Mesenchymal stem cell (in vitro differentiated cells and primary cell): ENCODE results near the gene RPL21. TPM values are rescaled to one million over a fixed set of nuclear protein-coding genes. Genes with fewer than 3 reads are reported as not detected.

Experiments used
- DNase-seq: peaks from one replicate; pipeline ENCODE4 v3.0.0-alpha.2; 2013
- H2AFZ ChIP-seq: one replicate; pipeline ENCODE4 v1.6.1; 2013; ENCODE audit warnings: low read depth, mild to moderate bottlenecking, control low read depth, inconsistent platforms, low read length, moderate library complexity
- H2AK5ac ChIP-seq: 2 replicates; pipeline ENCODE4 v1.6.1; 2013; ENCODE audit warnings: low read length, moderate library complexity, mild to moderate bottlenecking, inconsistent platforms; ENCODE audit not compliant: severe bottlenecking
- H2BK120ac ChIP-seq: one replicate; pipeline ENCODE4 v1.6.1; 2013; ENCODE audit warnings: low read depth, mild to moderate bottlenecking, inconsistent platforms, low read length, moderate library complexity
- H2BK12ac ChIP-seq, 2 experiments: one replicate each; pipeline ENCODE4 v1.6.1; 2013; ENCODE audit warnings: inconsistent platforms in 2 of 2, low read length in 2 of 2, mild to moderate bottlenecking in 2 of 2, moderate library complexity in 2 of 2, control low read depth in 1 of 2
- H2BK15ac ChIP-seq: one replicate; pipeline ENCODE4 v1.6.1; 2013; ENCODE audit warnings: mild to moderate bottlenecking, low read depth, inconsistent platforms; ENCODE audit not compliant: poor library complexity, severe bottlenecking
- H2BK5ac ChIP-seq: 2 replicates; pipeline ENCODE4 v1.6.1; 2013; ENCODE audit warnings: low read depth, mild to moderate bottlenecking, low read length, control low read depth, inconsistent platforms; ENCODE audit not compliant: poor library complexity, severe bottlenecking
- H3K14ac ChIP-seq, 2 experiments: one replicate each; pipeline ENCODE4 v1.6.1; 2013; ENCODE audit warnings: inconsistent platforms in 2 of 2, low read length in 2 of 2, control low read depth in 1 of 2, mild to moderate bottlenecking in 1 of 2, moderate library complexity in 1 of 2
- H3K18ac ChIP-seq, 2 experiments: one replicate each; pipeline ENCODE4 v1.6.1; 2013; ENCODE audit warnings: inconsistent platforms in 2 of 2, low read length in 2 of 2, control low read depth in 1 of 2, low read depth in 1 of 2, mild to moderate bottlenecking in 1 of 2
- H3K23ac ChIP-seq, 2 experiments: one replicate each; pipeline ENCODE4 v1.6.1; 2013; ENCODE audit warnings: inconsistent platforms in 2 of 2, low read length in 2 of 2, mild to moderate bottlenecking in 2 of 2, moderate library complexity in 2 of 2, control low read depth in 1 of 2
- H3K27ac ChIP-seq: 2 replicates; pipeline ENCODE4 v1.5.1; 2013; ENCODE audit warnings: mild to moderate bottlenecking, moderate library complexity, low read length, control low read depth, inconsistent platforms; ENCODE audit not compliant: poor library complexity, severe bottlenecking
- H3K27me3 ChIP-seq, 2 experiments: 2 replicates each; pipeline versions ENCODE4 v1.6.1 to v1.7.0; 2013; ENCODE audit warnings: low read length in 2 of 2, mild to moderate bottlenecking in 2 of 2, moderate library complexity in 2 of 2, control low read depth in 1 of 2, inconsistent platforms in 1 of 2; ENCODE audit not compliant: control insufficient read depth in 1 of 2, insufficient read depth in 1 of 2
- H3K36me3 ChIP-seq, 2 experiments: 2 replicates each; pipeline versions ENCODE4 v1.6.1 to v1.7.0; 2013; ENCODE audit warnings: low read length in 2 of 2, control low read depth in 1 of 2, inconsistent platforms in 1 of 2, low read depth in 1 of 2, mild to moderate bottlenecking in 1 of 2; ENCODE audit not compliant: insufficient read depth in 2 of 2, control insufficient read depth in 1 of 2
- H3K4ac ChIP-seq, 2 experiments: one replicate each; pipeline ENCODE4 v1.6.1; 2013; ENCODE audit warnings: inconsistent platforms in 2 of 2, low read length in 2 of 2, mild to moderate bottlenecking in 2 of 2, moderate library complexity in 2 of 2, control low read depth in 1 of 2, low read depth in 1 of 2
- H3K4me1 ChIP-seq: 2 replicates; pipeline ENCODE4 v1.6.1; 2013; ENCODE audit warnings: low read depth, low read length, control low read depth; ENCODE audit not compliant: control insufficient read depth, insufficient read depth
- H3K4me2 ChIP-seq: 2 replicates; pipeline ENCODE4 v1.6.1; 2013; ENCODE audit warnings: low read length, mild to moderate bottlenecking, inconsistent platforms; ENCODE audit not compliant: poor library complexity, severe bottlenecking
- H3K4me3 ChIP-seq, 2 experiments: 2 replicates each; pipeline versions ENCODE4 v1.5.1 to v1.7.0; 2013; ENCODE audit warnings: low read length in 2 of 2, mild to moderate bottlenecking in 2 of 2, control low read depth in 1 of 2, low read depth in 1 of 2; ENCODE audit not compliant: insufficient read depth in 1 of 2
- H3K79me1 ChIP-seq: replicated peaks from 2 replicates; pipeline ENCODE4 v1.6.1; 2013; ENCODE audit warnings: mild to moderate bottlenecking, control low read depth, low read length, inconsistent platforms; ENCODE audit not compliant: poor library complexity, severe bottlenecking
- H3K9ac ChIP-seq: 2 replicates; pipeline ENCODE4 v1.7.0; 2013; ENCODE audit warnings: mild to moderate bottlenecking, low read length, moderate library complexity
- H3K9me3 ChIP-seq: 2 replicates; pipeline ENCODE4 v1.7.0; 2013; ENCODE audit warnings: mild to moderate bottlenecking, low read length; ENCODE audit not compliant: control insufficient read depth
- H4K8ac ChIP-seq: one replicate; pipeline ENCODE4 v1.6.1; 2013; ENCODE audit warnings: inconsistent platforms, mild to moderate bottlenecking, low read length, moderate library complexity
- H4K91ac ChIP-seq: one replicate; pipeline ENCODE4 v1.6.1; 2013; ENCODE audit warnings: mild to moderate bottlenecking, low read length, inconsistent platforms
- WGBS: methylation state at CpG from one replicate; pipeline ENCODE4 v1.1.7; 2013; ENCODE audit warnings: mixed read lengths; 5-methylcytosine and 5-hydroxymethylcytosine counted together
- polyA plus RNA-seq, 2 experiments: library from polyadenylated mRNA; stranded (reverse); fragments of 200-250 nt; gene quantifications; one replicate each; pipeline ENCODE4 v1.2.3, GENCODE V29; 2013

The RPL21 gene
- 2,504 TPM for polyA plus RNA-seq (2013, experiment 1 of 2)
- 2,492 TPM for polyA plus RNA-seq (2013, experiment 2 of 2)

- H3K4ac ChIP-seq, result peak within 1 kb of the TSS; percentile 61 to 96
- H2AFZ ChIP-seq, result peak within 1 kb of the TSS; percentile 43
- under 1% methylated on average over 69 of the region's 69 CpGs for WGBS
Measured at GRCh38 chr13:27251166-27252091, at the start of gene RPL21. RPL21 (plus strand) TSS chr13:27251558; CDS start chr13:27253777, 2,219 bp downstream.

GRCh38 chr13:27201661-27202060 is 49.7 kb upstream of the RPL21 start:
- Histone ChIP-seq H2BK15ac (no peak overlapping the region), H2AK5ac (no peak overlapping the region), H2BK5ac (no peak overlapping the region), H3K14ac (no peak overlapping the region), H2AFZ (no peak overlapping the region), H3K18ac (no peak overlapping the region), H3K23ac (no peak overlapping the region), H3K79me1 (no peaks in the 10 kb centered on the region), H3K4me2 (no peak overlapping the region), H3K9ac (no peak overlapping the region), H3K4me1 (no peaks in the 10 kb centered on the region), H3K4me3 (no peak overlapping the region), H3K9me3 (peaks cover 3% of the 10 kb centered on the region), H2BK120ac (no peak overlapping the region), H4K91ac (no peak overlapping the region), H3K27me3 (no peaks in the 10 kb centered on the region), H3K36me3 (no peaks in the 10 kb centered on the region), H4K8ac (no peak overlapping the region), H2BK12ac (no peak overlapping the region), H3K4ac (no peak overlapping the region), H3K27ac (no peak overlapping the region)
- no peak for DNase-seq
- 80% methylated on average over 1 of the region's 1 CpG for WGBS

More at GRCh38 chr13:27251166-27252091, at the start of gene RPL21:
- Histone ChIP-seq H2BK12ac (no peak within 1 kb of the TSS), H3K18ac (peak within 1 kb of the TSS; percentile 35 to 92), H3K23ac (peak within 1 kb of the TSS; percentile 20 to 23), H3K14ac (peak within 1 kb of the TSS in 1 of 2 experiments; percentile 97), H2AK5ac (peak within 1 kb of the TSS; percentile 92), H3K36me3 (peaks cover 8 to 30% of the 10 kb centered on the region in 2 experiments), H3K9ac (peak within 1 kb of the TSS; percentile 100), H2BK120ac (no peak within 1 kb of the TSS), H3K9me3 (no peaks in the 10 kb centered on the region), H3K4me2 (peak within 1 kb of the TSS; percentile 57), H2BK5ac (peak within 1 kb of the TSS; percentile 90), H3K4me3 (peak within 1 kb of the TSS; percentile 80 to 93), H3K79me1 (peaks cover 4% of the 10 kb centered on the region), H4K8ac (peak within 1 kb of the TSS; percentile 63), H3K27me3 (no peaks in the 10 kb centered on the region), H4K91ac (peak within 1 kb of the TSS; percentile 40), H3K4me1 (peaks cover 5% of the 10 kb centered on the region), H3K27ac (peak within 1 kb of the TSS; percentile 95), H2BK15ac (no peak within 1 kb of the TSS)
- peak; percentile 98 for DNase-seq

- Histone ChIP-seq H3K14ac (no peak overlapping the region), H3K4me2 (no peak overlapping the region), H3K18ac (no peak overlapping the region), H2BK12ac (no peak overlapping the region), H2AK5ac (no peak overlapping the region), H2AFZ (no peak overlapping the region), H3K27me3 (peaks cover 0 to 3% of the 10 kb centered on the region in 2 experiments), H4K91ac (no peak overlapping the region), H3K9ac (no peak overlapping the region), H3K4ac (no peak overlapping the region), H3K79me1 (no peaks in the 10 kb centered on the region), H4K8ac (no peak overlapping the region), H3K23ac (no peak overlapping the region), H3K4me1 (no peaks in the 10 kb centered on the region), H3K4me3 (no peak overlapping the region), H2BK15ac (no peak overlapping the region), H3K9me3 (no peaks in the 10 kb centered on the region), H3K27ac (no peak overlapping the region), H2BK120ac (no peak overlapping the region), H3K36me3 (no peaks in the 10 kb centered on the region), H2BK5ac (no peak overlapping the region)
- WGBS, result 98% methylated on average over 3 of the region's 4 CpGs
- DNase-seq, result no peak
Measured at GRCh38 chr13:27203186-27203585, 48.2 kb upstream of the RPL21 start.

GRCh38 chr13:27203854-27204253 is 47.5 kb upstream of the RPL21 start:
- H3K9me3 ChIP-seq, result peaks cover 3% of the 10 kb centered on the region
- 87% methylated on average over 3 of the region's 3 CpGs for WGBS

More at GRCh38 chr13:27203854-27204253, 47.5 kb upstream of the RPL21 start:
- Histone ChIP-seq H3K4me1 (no peaks in the 10 kb centered on the region), H3K23ac (no peak overlapping the region), H4K8ac (no peak overlapping the region), H3K4me3 (no peak overlapping the region), H2BK120ac (no peak overlapping the region), H2BK5ac (no peak overlapping the region), H3K27ac (no peak overlapping the region), H3K4me2 (no peak overlapping the region), H3K4ac (no peak overlapping the region), H2BK15ac (no peak overlapping the region), H2BK12ac (no peak overlapping the region), H2AK5ac (no peak overlapping the region), H2AFZ (no peak overlapping the region), H3K9ac (no peak overlapping the region), H3K27me3 (peaks cover 0 to 3% of the 10 kb centered on the region in 2 experiments), H3K18ac (no peak overlapping the region), H3K14ac (no peak overlapping the region), H3K79me1 (no peaks in the 10 kb centered on the region), H3K36me3 (no peaks in the 10 kb centered on the region), H4K91ac (no peak overlapping the region)
- DNase-seq, result no peak
